HepG2 (cell line): ENCODE results near the gene CEP162. TPM values are rescaled to one million over a fixed set of nuclear protein-coding genes. Genes with fewer than 3 reads are reported as not detected.

Source experiments
- ATAC-seq: fragments of 200-7000 bp; cut with Tn5 transposase; 3 replicates; pipeline ENCODE4 v1.9.1; 2020; ENCODE audit warnings: mild to moderate bottlenecking, moderate library complexity
- BruUV-seq: library from RNA; stranded (reverse); fragments of 400-500 nt; replicated peaks from 2 replicates; lab custom pipeline; 2021; lab: Mats Ljungman, UMichigan
- CTCF ChIA-PET: fragments of 300-600 bp; formaldehyde crosslinking; extraction: SDS; loops from one replicate; lab custom pipeline; 2021; ENCODE audit warnings: low total read pairs, inconsistent platforms, low intra/inter-chr PET ratio; lab: Yijun Ruan, JAX
- POLR2A ChIA-PET: fragments of 350-600 bp; sonication (Branson Sonifier 250); formaldehyde crosslinking; loops from one replicate; lab custom pipeline; 2020; ENCODE audit warnings: antibody characterized with exemption, inconsistent platforms; lab: Yijun Ruan, JAX
- DNase-seq: peaks from one replicate; pipeline ENCODE4 v3.0.0-alpha.2; 2015; ENCODE audit warnings: low spot score
- FAIRE-seq: peaks from 3 replicates; lab custom pipeline; 2011; peaks lifted over from hg19 to GRCh38; lab: Jason Lieb, UNC
- H2AFZ ChIP-seq: one replicate; pipeline ENCODE4 v1.6.1; 2011; ENCODE audit warnings: low read length, inconsistent platforms
- H3K27ac ChIP-seq: fragments of 300-600 bp; 3 replicates; pipeline ENCODE4 v1.8.0; 2011; ENCODE audit warnings: mixed run types, mild to moderate bottlenecking, mixed read lengths, low read length, inconsistent platforms; ENCODE audit not compliant: insufficient read depth; ENCODE audit errors: extremely low read length
- H3K27me3 ChIP-seq, 2 experiments: fragments of 200-600 bp in 1 of 2; 2 replicates in 1 of 2; 3 replicates in 1 of 2; pipeline versions ENCODE4 v1.6.0 to v1.8.0; 2011; ENCODE audit warnings: low read length in 2 of 2, mild to moderate bottlenecking in 2 of 2, moderate library complexity in 2 of 2, inconsistent platforms in 1 of 2; ENCODE audit not compliant: insufficient read depth in 2 of 2, control insufficient read depth in 1 of 2
- H3K36me3 ChIP-seq, 2 experiments: fragments of 200-600 bp in 1 of 2; replicated peaks in 1 of 2; 2 replicates in 1 of 2; 3 replicates in 1 of 2; pipeline versions ENCODE4 v1.5.1 to v1.8.0; 2011; ENCODE audit warnings: low read length in 2 of 2, inconsistent platforms in 1 of 2; ENCODE audit not compliant: insufficient read depth in 2 of 2, control insufficient read depth in 1 of 2
- H3K4me1 ChIP-seq: 2 replicates; pipeline ENCODE4 v1.5.1; 2012; ENCODE audit warnings: low read length, inconsistent platforms; ENCODE audit not compliant: insufficient read depth
- H3K4me2 ChIP-seq: 2 replicates; pipeline ENCODE4 v1.6.0; 2011; ENCODE audit warnings: low read depth, low read length, inconsistent platforms
- H3K4me3 ChIP-seq, 3 experiments: fragments of 200-600 bp in 1 of 3; sonication (generic), shearing (Covaris generic) in 1 of 3; replicated peaks in 1 of 3; 2 replicates each; pipeline ENCODE4 v1.5.1; 2011 to 2016; ENCODE audit warnings: low read length in 3 of 3, inconsistent platforms in 2 of 3, low read depth in 2 of 3, mild to moderate bottlenecking in 2 of 3, control low read depth in 1 of 3, mixed read lengths in 1 of 3; ENCODE audit not compliant: insufficient read depth in 1 of 3
- H3K79me2 ChIP-seq: one replicate; pipeline ENCODE4 v1.6.1; 2011; ENCODE audit warnings: low read length, inconsistent platforms; ENCODE audit not compliant: insufficient read depth
- H3K9ac ChIP-seq: 2 replicates; pipeline ENCODE4 v1.6.0; 2011; ENCODE audit warnings: mild to moderate bottlenecking, low read depth, low read length, inconsistent platforms; ENCODE audit not compliant: insufficient read depth
- H3K9me3 ChIP-seq: 2 replicates; pipeline ENCODE4 v1.5.1; 2012; ENCODE audit warnings: mild to moderate bottlenecking, low read length
- H4K20me1 ChIP-seq: 2 replicates; pipeline ENCODE4 v1.6.0; 2011; ENCODE audit warnings: inconsistent platforms, mild to moderate bottlenecking, low read length, moderate library complexity; ENCODE audit not compliant: insufficient read depth
- CTCF ChIP-seq: sonication (generic); formaldehyde crosslinking; IDR thresholded peaks from 2 replicates; pipeline ENCODE4 v1.5.0; 2020; ENCODE audit warnings: mild to moderate bottlenecking, missing genetic modification reagents, moderate library complexity
- RORA ChIP-seq: sonication (generic); formaldehyde crosslinking; IDR thresholded peaks from 2 replicates; pipeline ENCODE4 v1.5.0; 2020; ENCODE audit warnings: mild to moderate bottlenecking, missing genetic modification reagents, moderate library complexity
- SMC3 ChIP-seq: IDR thresholded peaks from 2 replicates; pipeline ENCODE4 v1.6.1; 2011; ENCODE audit warnings: low read length, improper control_type of control experiment
- STAG1 ChIP-seq: sonication (generic); formaldehyde crosslinking; IDR thresholded peaks from 2 replicates; pipeline ENCODE4 v1.4.0; 2020; ENCODE audit warnings: missing genetic modification reagents
- TBX3 ChIP-seq: fragments of 450-650 bp; IDR thresholded peaks from 2 replicates; pipeline ENCODE4 v1.6.1; 2017; ENCODE audit warnings: antibody characterized with exemption, mild to moderate bottlenecking, inconsistent platforms, borderline replicate concordance
- THYN1 ChIP-seq: sonication (generic); formaldehyde crosslinking; IDR thresholded peaks from 2 replicates; pipeline ENCODE4 v1.8.1; 2023; ENCODE audit warnings: low read depth, mild to moderate bottlenecking, moderate library complexity, missing genetic modification reagents, borderline replicate concordance
- ZBTB20 ChIP-seq: sonication (generic); formaldehyde crosslinking; IDR thresholded peaks from 2 replicates; pipeline ENCODE4 v1.8.1; 2023; ENCODE audit warnings: missing genetic modification reagents, low read depth, mild to moderate bottlenecking, borderline replicate concordance
- ZNF160 ChIP-seq: sonication (generic); formaldehyde crosslinking; IDR thresholded peaks from 2 replicates; pipeline ENCODE4 v1.8.0; 2022; ENCODE audit warnings: mild to moderate bottlenecking, inconsistent platforms, missing genetic modification reagents
- WGBS: methylation state at CpG from one replicate; pipeline ENCODE4 v1.1.6; 2017; ENCODE audit warnings: low lambda C conversion rate; 5-methylcytosine and 5-hydroxymethylcytosine counted together
- in situ Hi-C: cut with HindIII; loops from 2 replicates; pipeline ENCODE4 v1.10.0; 2017; ENCODE audit warnings: low pct_unique_long_range_greater_than_20kb; ENCODE audit not compliant: extremely low pct_ligation_motif_present
- intact Hi-C: fragments of 100-400 bp; cut with micrococcal nuclease; formaldehyde crosslinking; loops from one replicate; pipeline ENCODE4 v1.10.0; 2022; ENCODE audit not compliant: unreplicated experiment
- polyA plus RNA-seq, 8 experiments: library from polyadenylated mRNA; depleted of rRNA in 3 of 8; stranded (reverse) in 7 of 8; unstranded in 1 of 8; fragments of >200 nt; fragmentation: Illumina TruSeq in 4 of 8; extraction: Trizol in 4 of 8; gene quantifications; 2 replicates each; pipeline versions ENCODE4 v1.2.1 to v1.2.3, GENCODE V29; 2011 to 2016; ENCODE audit warnings: low read depth in 4 of 8, missing spikeins in 1 of 8, mixed read lengths in 1 of 8; ENCODE audit not compliant: insufficient read depth in 1 of 8
- total RNA-seq, 5 experiments: library from RNA; depleted of rRNA; stranded (reverse); fragments of >200 nt; fragmentation: Illumina TruSeq; extraction: Trizol; gene quantifications; 2 replicates each; pipeline ENCODE4 v1.2.3, GENCODE V29; 2016; ENCODE audit warnings: low read depth in 1 of 5

The CEP162 gene
- total and polyA plus RNA-seq, 2 of the 13 experiments (the other 11 are each of a cell fraction or from before 2014, with no cell fraction given) = 0.50 to 7.9 TPM

- FAIRE-seq = no peak
- CTCF ChIA-PET = interaction anchor here (3.4 kb wide), 1 partner anchor 336 kb away, joined by 30 read pairs; no protein-coding TSS in a partner anchor
- H2AFZ ChIP-seq = no peak overlapping the region
- no peak for TF ChIP-seq ZNF160
- TF ChIP-seq CTCF (CRISPR knock-in tag) = peak; percentile 41
- TF ChIP-seq ZBTB20 (CRISPR knock-in tag) = no peak
- TF ChIP-seq THYN1 (CRISPR knock-in tag) = no peak
- TF ChIP-seq RORA (CRISPR knock-in tag) = no peak
- TF ChIP-seq TBX3 = no peak
- peak; percentile 73 for TF ChIP-seq STAG1
- 0 out of 2 replicates have a peak, but pooled peaks have one; percentile 49 for TF ChIP-seq SMC3
- WGBS = 67% methylated on average over 3 of the region's 3 CpGs
- POLR2A ChIA-PET = no interaction called here
- H3K27me3 ChIP-seq = no peaks in the 10 kb centered on the region
- H3K4me1 ChIP-seq = peaks cover 3% of the 10 kb centered on the region
- DNase-seq = no peak
- H3K27ac ChIP-seq = no peak overlapping the region
- H3K4me3 ChIP-seq = no peak overlapping the region
- no peaks in the 10 kb centered on the region for H3K9me3 ChIP-seq
- no peaks in the 10 kb centered on the region for H4K20me1 ChIP-seq
- ATAC-seq = no peak
- no TSS peak for BruUV-seq
- no peak overlapping the region for H3K4me2 ChIP-seq
- in situ Hi-C loops (loop anchor here (5.0 to 10.0 kb wide), 2 partner anchors 334 to 606 kb away; no protein-coding TSS in a partner anchor), intact Hi-C loops (loop anchor here (1.0 kb wide), 2 partner anchors 337 to 606 kb away; no protein-coding TSS in a partner anchor)
- H3K79me2 ChIP-seq = no peaks in the 10 kb centered on the region
- H3K9ac ChIP-seq = no peak overlapping the region
- no peaks in the 10 kb centered on the region for H3K36me3 ChIP-seq
These were observed 6.5 kb downstream of the CEP162 start for GRCh38 chr6:84220809-84221409.
